Omental fat pad (tissue), 4 donors: ENCODE results near the gene C14orf119. TPM values are rescaled to one million over a fixed set of nuclear protein-coding genes. Genes with fewer than 3 reads are reported as not detected.

Source experiments
- ATAC-seq: fragments of 150-250 bp; one replicate; pipeline ENCODE4 v1.9.1; 2016; ENCODE audit warnings: mild to moderate bottlenecking, moderate library complexity; ENCODE audit not compliant: low FRiP score
- DNase-seq: peaks from one replicate; pipeline ENCODE4 v3.0.0-alpha.2; 2019; ENCODE audit warnings: low spot score
- CTCF ChIP-seq, 3 donors: fragments of 450-650 bp; IDR thresholded peaks; one replicate each; pipeline ENCODE4 v1.5.1; 2016 to 2017; ENCODE audit warnings: antibody characterized with exemption in 3 of 3, mild to moderate bottlenecking in 3 of 3, moderate library complexity in 2 of 3
- total RNA-seq, 4 donors: library from RNA; depleted of rRNA; stranded (reverse); fragments of >200 nt; gene quantifications; one replicate each; pipeline ENCODE4 v1.1.0, GENCODE V29; 2016

C14orf119 gene
- total RNA-seq, 4 donors from 2014 or later, result 39.2 to 46.7 (median 43.6) TPM

GRCh38 chr14:23056145-23056955 lies 39.0 kb upstream of the C14orf119 start:
- no peak for DNase-seq
- peak; percentile 66 for ATAC-seq

GRCh38 chr14:23056956-23057756 lies 38.1 kb upstream of the C14orf119 start, which contains the start of gene CDH24:
TSS of gene CDH24 (minus strand) at chr14:23057520. CDS start at chr14:23055733, 1,787 bp downstream.
- no peak for TF ChIP-seq CTCF (IDR thresholded peaks at IDR 0.05)
- DNase-seq (no peak), ATAC-seq (peak; percentile 67)

More at GRCh38 chr14:23056145-23056955, 39.0 kb upstream of the C14orf119 start:
- peak in 2 of 3 donors; percentile 36 to 61 for TF ChIP-seq CTCF (IDR thresholded peaks at IDR 0.05)

GRCh38 chr14:23057757-23058653 lies 37.3 kb upstream of the C14orf119 start:
- TF ChIP-seq CTCF (IDR thresholded peaks at IDR 0.05), result peak in 2 of 3 donors; percentile 3 to 90
- peak; percentile 66 for DNase-seq
- ATAC-seq, result peak; percentile 69

- no peak for TF ChIP-seq CTCF (IDR thresholded peaks at IDR 0.05)
- DNase-seq (no peak), ATAC-seq (no peak)
Observed at GRCh38 chr14:23058654-23059504, 36.4 kb upstream of the C14orf119 start.

- no peak for ATAC-seq
Observed at GRCh38 chr14:23060536-23061260, 34.6 kb upstream of the C14orf119 start.

More at GRCh38 chr14:23060536-23061260, 34.6 kb upstream of the C14orf119 start:
- TF ChIP-seq CTCF (IDR thresholded peaks at IDR 0.05), result no peak
- DNase-seq, result no peak
